HepG2 (cell line): ENCODE measurements around the gene P2RX3. TPM values are rescaled to one million over a fixed set of nuclear protein-coding genes. Genes with fewer than 3 reads are reported as not detected.

ENCODE experiments used
- ATAC-seq: fragments of 200-7000 bp; cut with Tn5 transposase; 3 replicates; pipeline ENCODE4 v1.9.1; 2020; ENCODE audit warnings: mild to moderate bottlenecking, moderate library complexity
- BruUV-seq: library from RNA; stranded (reverse); fragments of 400-500 nt; replicated peaks from 2 replicates; lab custom pipeline; 2021; lab: Mats Ljungman, UMichigan
- CTCF ChIA-PET: fragments of 300-600 bp; formaldehyde crosslinking; extraction: SDS; loops from one replicate; lab custom pipeline; 2021; ENCODE audit warnings: low total read pairs, inconsistent platforms, low intra/inter-chr PET ratio; lab: Yijun Ruan, JAX
- POLR2A ChIA-PET: fragments of 350-600 bp; sonication (Branson Sonifier 250); formaldehyde crosslinking; loops from one replicate; lab custom pipeline; 2020; ENCODE audit warnings: antibody characterized with exemption, inconsistent platforms; lab: Yijun Ruan, JAX
- DNase-seq: peaks from one replicate; pipeline ENCODE4 v3.0.0-alpha.2; 2015; ENCODE audit warnings: low spot score
- FAIRE-seq: peaks from 3 replicates; lab custom pipeline; 2011; peaks lifted over from hg19 to GRCh38; lab: Jason Lieb, UNC
- H2AFZ ChIP-seq: one replicate; pipeline ENCODE4 v1.6.1; 2011; ENCODE audit warnings: low read length, inconsistent platforms
- H3K27ac ChIP-seq: fragments of 300-600 bp; 3 replicates; pipeline ENCODE4 v1.8.0; 2011; ENCODE audit warnings: mixed run types, mild to moderate bottlenecking, mixed read lengths, low read length, inconsistent platforms; ENCODE audit not compliant: insufficient read depth; ENCODE audit errors: extremely low read length
- H3K27me3 ChIP-seq, 2 experiments: fragments of 200-600 bp in 1 of 2; 2 replicates in 1 of 2; 3 replicates in 1 of 2; pipeline versions ENCODE4 v1.6.0 to v1.8.0; 2011; ENCODE audit warnings: low read length in 2 of 2, mild to moderate bottlenecking in 2 of 2, moderate library complexity in 2 of 2, inconsistent platforms in 1 of 2; ENCODE audit not compliant: insufficient read depth in 2 of 2, control insufficient read depth in 1 of 2
- H3K36me3 ChIP-seq, 2 experiments: fragments of 200-600 bp in 1 of 2; replicated peaks in 1 of 2; 2 replicates in 1 of 2; 3 replicates in 1 of 2; pipeline versions ENCODE4 v1.5.1 to v1.8.0; 2011; ENCODE audit warnings: low read length in 2 of 2, inconsistent platforms in 1 of 2; ENCODE audit not compliant: insufficient read depth in 2 of 2, control insufficient read depth in 1 of 2
- H3K4me1 ChIP-seq: 2 replicates; pipeline ENCODE4 v1.5.1; 2012; ENCODE audit warnings: low read length, inconsistent platforms; ENCODE audit not compliant: insufficient read depth
- H3K4me2 ChIP-seq: 2 replicates; pipeline ENCODE4 v1.6.0; 2011; ENCODE audit warnings: low read depth, low read length, inconsistent platforms
- H3K4me3 ChIP-seq, 3 experiments: fragments of 200-600 bp in 1 of 3; sonication (generic), shearing (Covaris generic) in 1 of 3; replicated peaks in 1 of 3; 2 replicates each; pipeline ENCODE4 v1.5.1; 2011 to 2016; ENCODE audit warnings: low read length in 3 of 3, inconsistent platforms in 2 of 3, low read depth in 2 of 3, mild to moderate bottlenecking in 2 of 3, control low read depth in 1 of 3, mixed read lengths in 1 of 3; ENCODE audit not compliant: insufficient read depth in 1 of 3
- H3K79me2 ChIP-seq: one replicate; pipeline ENCODE4 v1.6.1; 2011; ENCODE audit warnings: low read length, inconsistent platforms; ENCODE audit not compliant: insufficient read depth
- H3K9ac ChIP-seq: 2 replicates; pipeline ENCODE4 v1.6.0; 2011; ENCODE audit warnings: mild to moderate bottlenecking, low read depth, low read length, inconsistent platforms; ENCODE audit not compliant: insufficient read depth
- H3K9me3 ChIP-seq: 2 replicates; pipeline ENCODE4 v1.5.1; 2012; ENCODE audit warnings: mild to moderate bottlenecking, low read length
- H4K20me1 ChIP-seq: 2 replicates; pipeline ENCODE4 v1.6.0; 2011; ENCODE audit warnings: inconsistent platforms, mild to moderate bottlenecking, low read length, moderate library complexity; ENCODE audit not compliant: insufficient read depth
- DNMT1 ChIP-seq: sonication (generic); formaldehyde crosslinking; IDR thresholded peaks from 2 replicates; pipeline ENCODE4 v1.5.1; 2020; ENCODE audit warnings: mild to moderate bottlenecking, missing genetic modification reagents
- ZNF737 ChIP-seq: sonication (generic); formaldehyde crosslinking; IDR thresholded peaks from 2 replicates; pipeline ENCODE4 v1.5.0; 2020; ENCODE audit warnings: missing genetic modification reagents, mild to moderate bottlenecking, borderline replicate concordance
- ZNF749 ChIP-seq: sonication (generic); formaldehyde crosslinking; IDR thresholded peaks from 2 replicates; pipeline ENCODE4 v1.8.0; 2022; ENCODE audit warnings: mild to moderate bottlenecking, missing genetic modification reagents, moderate library complexity, borderline replicate concordance
- WGBS: methylation state at CpG from one replicate; pipeline ENCODE4 v1.1.6; 2017; ENCODE audit warnings: low lambda C conversion rate; 5-methylcytosine and 5-hydroxymethylcytosine counted together
- in situ Hi-C: cut with HindIII; loops from 2 replicates; pipeline ENCODE4 v1.10.0; 2017; ENCODE audit warnings: low pct_unique_long_range_greater_than_20kb; ENCODE audit not compliant: extremely low pct_ligation_motif_present
- intact Hi-C: fragments of 100-400 bp; cut with micrococcal nuclease; formaldehyde crosslinking; loops from one replicate; pipeline ENCODE4 v1.10.0; 2022; ENCODE audit not compliant: unreplicated experiment
- polyA plus RNA-seq, 8 experiments: library from polyadenylated mRNA; depleted of rRNA in 3 of 8; stranded (reverse) in 7 of 8; unstranded in 1 of 8; fragments of >200 nt; fragmentation: Illumina TruSeq in 4 of 8; extraction: Trizol in 4 of 8; gene quantifications; 2 replicates each; pipeline versions ENCODE4 v1.2.1 to v1.2.3, GENCODE V29; 2011 to 2016; ENCODE audit warnings: low read depth in 4 of 8, missing spikeins in 1 of 8, mixed read lengths in 1 of 8; ENCODE audit not compliant: insufficient read depth in 1 of 8
- total RNA-seq, 5 experiments: library from RNA; depleted of rRNA; stranded (reverse); fragments of >200 nt; fragmentation: Illumina TruSeq; extraction: Trizol; gene quantifications; 2 replicates each; pipeline ENCODE4 v1.2.3, GENCODE V29; 2016; ENCODE audit warnings: low read depth in 1 of 5
- TF ChIP-seq, protein P1 (sequence below): sonication (generic); formaldehyde crosslinking; IDR thresholded peaks from 2 replicates; pipeline ENCODE4 v1.4.0; 2020; ENCODE audit warnings: missing genetic modification reagents

Gene P2RX3
- total and polyA plus RNA-seq, 2 of the 13 experiments (the other 11 are each of a cell fraction or from before 2014, with no cell fraction given), result 0.08 TPM; not detected in 1

DNA sequence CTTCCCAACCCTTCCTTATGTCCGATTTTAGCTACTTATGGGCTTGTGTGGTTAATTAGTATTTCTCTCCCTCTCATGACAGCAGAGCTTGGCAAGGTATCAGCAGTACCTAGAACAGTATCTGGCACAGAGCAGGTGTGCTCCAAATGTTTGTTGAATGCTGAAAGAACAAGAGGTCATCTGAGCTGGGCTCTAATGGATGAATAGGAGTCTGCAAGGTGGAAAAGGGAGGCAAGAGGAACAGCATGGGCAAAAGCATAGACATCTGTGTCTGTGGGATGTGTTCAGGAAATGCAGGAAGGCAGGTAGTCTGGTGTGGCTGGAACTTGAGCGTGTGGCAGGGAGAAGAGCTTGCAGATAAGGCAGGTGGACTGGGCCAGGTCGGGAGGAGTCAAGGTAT is 23.8 kb downstream of the P2RX3 start:
- CTCF ChIA-PET, result no interaction called here
- in situ Hi-C loops, result no loop called here
- TF ChIP-seq ZNF737 (CRISPR knock-in tag), result no peak
- TF ChIP-seq, protein P1, sequence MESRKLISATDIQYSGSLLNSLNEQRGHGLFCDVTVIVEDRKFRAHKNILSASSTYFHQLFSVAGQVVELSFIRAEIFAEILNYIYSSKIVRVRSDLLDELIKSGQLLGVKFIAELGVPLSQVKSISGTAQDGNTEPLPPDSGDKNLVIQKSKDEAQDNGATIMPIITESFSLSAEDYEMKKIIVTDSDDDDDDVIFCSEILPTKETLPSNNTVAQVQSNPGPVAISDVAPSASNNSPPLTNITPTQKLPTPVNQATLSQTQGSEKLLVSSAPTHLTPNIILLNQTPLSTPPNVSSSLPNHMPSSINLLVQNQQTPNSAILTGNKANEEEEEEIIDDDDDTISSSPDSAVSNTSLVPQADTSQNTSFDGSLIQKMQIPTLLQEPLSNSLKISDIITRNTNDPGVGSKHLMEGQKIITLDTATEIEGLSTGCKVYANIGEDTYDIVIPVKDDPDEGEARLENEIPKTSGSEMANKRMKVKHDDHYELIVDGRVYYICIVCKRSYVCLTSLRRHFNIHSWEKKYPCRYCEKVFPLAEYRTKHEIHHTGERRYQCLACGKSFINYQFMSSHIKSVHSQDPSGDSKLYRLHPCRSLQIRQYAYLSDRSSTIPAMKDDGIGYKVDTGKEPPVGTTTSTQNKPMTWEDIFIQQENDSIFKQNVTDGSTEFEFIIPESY (CRISPR knock-in tag), result no peak
- no peak for TF ChIP-seq ZNF749 (CRISPR knock-in tag)
- TF ChIP-seq DNMT1, result no peak
- ATAC-seq (no peak), FAIRE-seq (no peak), DNase-seq (no peak)
- Histone ChIP-seq H3K27me3 (peaks cover 0 to 14% of the 10 kb centered on the region in 2 experiments; a peak in 2 of 5 replicates), H4K20me1 (no peaks in the 10 kb centered on the region), H3K4me1 (peaks cover 15% of the 10 kb centered on the region), H3K36me3 (no peaks in the 10 kb centered on the region), H3K9ac (no peak overlapping the region), H3K4me3 (no peak overlapping the region), H3K9me3 (no peaks in the 10 kb centered on the region), H3K79me2 (no peaks in the 10 kb centered on the region), H2AFZ (no peak overlapping the region), H3K4me2 (no peak overlapping the region), H3K27ac (no peak overlapping the region)
- 20% methylated on average over 3 of the region's 3 CpGs for WGBS
- POLR2A ChIA-PET, result no interaction called here
- intact Hi-C loops, result no loop called here
- no TSS peak for BruUV-seq
